A549 (cell line): Measurements from ENCODE around the gene PCDHGC4. TPM values are rescaled to one million over a fixed set of nuclear protein-coding genes. Genes with fewer than 3 reads are reported as not detected.

ENCODE experiments used
- ATAC-seq, 2 experiments: fragments of 200-7000 bp in 1 of 2; fragments of >200 bp in 1 of 2; cut with Nextera tagmentation in 1 of 2; cut with Tn5 transposase in 1 of 2; 3 replicates each; pipeline versions ENCODE4 v1.8.0 to v1.9.1; 2018 to 2020; ENCODE audit warnings: mild to moderate bottlenecking in 1 of 2, moderate library complexity in 1 of 2
- CTCF ChIA-PET: fragments of 300-600 bp; sonication (Branson Sonifier 250); formaldehyde crosslinking; extraction: SDS; loops from one replicate; lab custom pipeline; 2021; ENCODE audit warnings: antibody characterized with exemption, inconsistent platforms; lab: Yijun Ruan, JAX
- POLR2A ChIA-PET: fragments of 350-600 bp; formaldehyde crosslinking; extraction: SDS; loops from one replicate; lab custom pipeline; 2021; ENCODE audit warnings: antibody characterized with exemption, inconsistent platforms; lab: Yijun Ruan, JAX
- DNase-seq, 2 experiments: peaks; one replicate each; pipeline versions ENCODE4 v3.0.0 to v3.0.0-alpha.2; 2011 to 2016; ENCODE audit warnings: low read depth in 1 of 2, low spot score in 1 of 2
- FAIRE-seq: peaks from 2 replicates; lab custom pipeline; 2011; peaks lifted over from hg19 to GRCh38; lab: Jason Lieb, UNC
- H3K27ac ChIP-seq, 2 experiments: fragments of >200 bp; sonication (Bioruptor Twin); formaldehyde crosslinking; 3 replicates each; pipeline ENCODE4 v1.5.1; 2016 to 2017
- H3K4me1 ChIP-seq: fragments of >200 bp; sonication (Bioruptor Twin); formaldehyde crosslinking; 3 replicates; pipeline ENCODE4 v1.6.1; 2016
- H3K4me2 ChIP-seq: fragments of >200 bp; sonication (Bioruptor Twin); formaldehyde crosslinking; 3 replicates; pipeline ENCODE4 v1.6.1; 2016
- H3K4me3 ChIP-seq: fragments of >200 bp; sonication (Bioruptor Twin); formaldehyde crosslinking; 3 replicates; pipeline ENCODE4 v1.5.1; 2016
- H3K9me3 ChIP-seq: fragments of >200 bp; sonication (Bioruptor Twin); formaldehyde crosslinking; 3 replicates; pipeline ENCODE4 v1.6.1; 2016
- CBX8 ChIP-seq: fragments of 200-600 bp; sonication (generic); IDR thresholded peaks from 2 replicates; pipeline ENCODE4 v1.6.1; 2016
- CEBPB ChIP-seq, 2 experiments: fragments of >200 bp in 1 of 2; sonication (Bioruptor Twin) in 1 of 2; formaldehyde crosslinking in 1 of 2; IDR thresholded peaks; 2 replicates each; pipeline ENCODE4 v1.6.1; 2012 to 2016
- CHD2 ChIP-seq: fragments of 150-350 bp; IDR thresholded peaks from 2 replicates; pipeline ENCODE4 v1.6.1; 2014; ENCODE audit warnings: low read length; ENCODE audit not compliant: partially characterized antibody
- EHMT2 ChIP-seq: fragments of 200-600 bp; sonication (generic); IDR thresholded peaks from 2 replicates; pipeline ENCODE4 v1.6.1; 2016; ENCODE audit warnings: antibody characterized with exemption, low read depth, mild to moderate bottlenecking, moderate library complexity
- HEYL ChIP-seq: fragments of 250-450 bp; sonication (Bioruptor Pico); IDR thresholded peaks from 2 replicates; pipeline ENCODE4 v1.8.0; 2021; ENCODE audit warnings: mild to moderate bottlenecking, moderate library complexity
- HOXA7 ChIP-seq: fragments of 250-450 bp; sonication (Bioruptor Pico); IDR thresholded peaks from 2 replicates; pipeline ENCODE4 v1.5.0; 2020; ENCODE audit warnings: mild to moderate bottlenecking, moderate library complexity
- JUN ChIP-seq, 2 experiments: fragments of >200 bp; sonication (Bioruptor Twin); formaldehyde crosslinking; IDR thresholded peaks; 2 replicates in 1 of 2; 3 replicates in 1 of 2; pipeline ENCODE4 v1.6.1; 2016 to 2017
- MAZ ChIP-seq: fragments of 150-350 bp; IDR thresholded peaks from 2 replicates; pipeline ENCODE4 v1.6.1; 2014; ENCODE audit warnings: antibody characterized with exemption, low read depth, low read length, borderline replicate concordance
- POLR2AphosphoS2 ChIP-seq: conservative IDR thresholded peaks from 2 replicates; pipeline ENCODE4 v1.6.1; 2012; ENCODE audit warnings: low read length, improper control_type of control experiment, inconsistent platforms
- RAD21 ChIP-seq, 2 experiments: fragments of >200 bp in 1 of 2; sonication (Bioruptor Twin) in 1 of 2; formaldehyde crosslinking in 1 of 2; IDR thresholded peaks in 1 of 2; conservative IDR thresholded peaks in 1 of 2; 2 replicates in 1 of 2; 3 replicates in 1 of 2; pipeline ENCODE4 v1.6.1; 2012 to 2018; ENCODE audit warnings: inconsistent platforms in 1 of 2
- RARB ChIP-seq: fragments of 250-450 bp; sonication (Bioruptor Pico); IDR thresholded peaks from 2 replicates; pipeline ENCODE4 v1.8.0; 2021; ENCODE audit warnings: mild to moderate bottlenecking, moderate library complexity
- RFX5 ChIP-seq: fragments of 450-650 bp; IDR thresholded peaks from 2 replicates; pipeline ENCODE4 v1.7.1; 2014; ENCODE audit warnings: antibody characterized with exemption, mild to moderate bottlenecking, moderate library complexity
- SMC3 ChIP-seq: fragments of >200 bp; sonication (Bioruptor Twin); formaldehyde crosslinking; IDR thresholded peaks from 3 replicates; pipeline ENCODE4 v1.6.1; 2018; ENCODE audit warnings: inconsistent platforms
- TFCP2L1 ChIP-seq: fragments of 250-450 bp; sonication (Bioruptor Pico); IDR thresholded peaks from 2 replicates; pipeline ENCODE4 v1.5.0; 2021; ENCODE audit warnings: mild to moderate bottlenecking
- ZFP36 ChIP-seq: fragments of 450-650 bp; IDR thresholded peaks from 2 replicates; pipeline ENCODE4 v1.6.1; 2014; ENCODE audit warnings: borderline replicate concordance; ENCODE audit not compliant: partially characterized antibody
- ZSCAN20 ChIP-seq: fragments of 250-450 bp; sonication (Bioruptor Pico); IDR thresholded peaks from 2 replicates; pipeline ENCODE4 v1.8.0; 2022; ENCODE audit warnings: mild to moderate bottlenecking, moderate library complexity
- WGBS: methylation state at CpG from one replicate; pipeline ENCODE4 v1.1.6; 2017; ENCODE audit errors: missing lambda C conversion rate; 5-methylcytosine and 5-hydroxymethylcytosine counted together
- polyA plus RNA-seq, 4 experiments: library from polyadenylated mRNA; depleted of rRNA in 3 of 4; stranded (reverse); fragments of >200 nt; fragmentation: RNase III in 1 of 4; extraction: RNeasy Plus Mini Kit Qiagen cat#74134 plus additional on column Dnase treatment in 1 of 4; gene quantifications; 2 replicates in 3 of 4; 3 replicates in 1 of 4; pipeline ENCODE4 v1.2.3, GENCODE V29; 2011 to 2017
- TF ChIP-seq, protein P1 (sequence below): fragments of 250-450 bp; sonication (Bioruptor Pico); IDR thresholded peaks from 2 replicates; pipeline ENCODE4 v1.5.0; 2020; ENCODE audit warnings: low read depth, mild to moderate bottlenecking, moderate library complexity
- TF ChIP-seq, protein P2 (sequence below): fragments of >200 bp; sonication (Bioruptor Twin); formaldehyde crosslinking; IDR thresholded peaks from 2 replicates; pipeline ENCODE4 v1.6.1; 2016
- TF ChIP-seq, protein P3 (sequence below): fragments of 450-650 bp; IDR thresholded peaks from 2 replicates; pipeline ENCODE4 v1.6.1; 2014; ENCODE audit warnings: antibody characterized with exemption
- TF ChIP-seq, protein P4 (sequence below): fragments of 200-600 bp; sonication (generic); IDR thresholded peaks from 2 replicates; pipeline ENCODE4 v1.6.1; 2016; ENCODE audit warnings: antibody characterized with exemption, mild to moderate bottlenecking, moderate library complexity
- TF ChIP-seq, protein P5 (sequence below): fragments of >200 bp; sonication (Bioruptor Twin); formaldehyde crosslinking; IDR thresholded peaks from 3 replicates; pipeline ENCODE4 v1.5.1; 2016

Gene PCDHGC4
- polyA plus RNA-seq, 2 of the 4 experiments (the other 2 are of a cell fraction), result 0.06 TPM; not detected in 1

DNA sequence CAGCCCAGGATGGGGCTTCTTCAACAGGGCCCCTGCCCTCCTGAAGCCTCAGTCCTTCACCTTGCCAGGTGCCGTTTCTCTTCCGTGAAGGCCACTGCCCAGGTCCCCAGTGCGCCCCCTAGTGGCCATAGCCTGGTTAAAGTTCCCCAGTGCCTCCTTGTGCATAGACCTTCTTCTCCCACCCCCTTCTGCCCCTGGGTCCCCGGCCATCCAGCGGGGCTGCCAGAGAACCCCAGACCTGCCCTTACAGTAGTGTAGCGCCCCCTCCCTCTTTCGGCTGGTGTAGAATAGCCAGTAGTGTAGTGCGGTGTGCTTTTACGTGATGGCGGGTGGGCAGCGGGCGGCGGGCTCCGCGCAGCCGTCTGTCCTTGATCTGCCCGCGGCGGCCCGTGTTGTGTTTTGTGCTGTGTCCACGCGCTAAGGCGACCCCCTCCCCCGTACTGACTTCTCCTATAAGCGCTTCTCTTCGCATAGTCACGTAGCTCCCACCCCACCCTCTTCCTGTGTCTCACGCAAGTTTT is 27.6 kb downstream of the PCDHGC4 start:
- ATAC-seq (peak in 1 of 2 experiments; percentile 75; a peak in 3 of 6 replicates), FAIRE-seq (no peak), DNase-seq (peak; percentile 62 to 63)
- H3K4me1 ChIP-seq, result no peaks in the 10 kb centered on the region
- no peak for TF ChIP-seq CHD2
- no peak for TF ChIP-seq TFCP2L1 (CRISPR knock-in tag)
- peak; percentile 20 to 42; a peak in 3 of 5 replicates for TF ChIP-seq RAD21 (conservative IDR thresholded peaks at IDR 0.05 in 1 of 2, IDR thresholded peaks at IDR 0.05 in 1 of 2)
- TF ChIP-seq, protein P1, sequence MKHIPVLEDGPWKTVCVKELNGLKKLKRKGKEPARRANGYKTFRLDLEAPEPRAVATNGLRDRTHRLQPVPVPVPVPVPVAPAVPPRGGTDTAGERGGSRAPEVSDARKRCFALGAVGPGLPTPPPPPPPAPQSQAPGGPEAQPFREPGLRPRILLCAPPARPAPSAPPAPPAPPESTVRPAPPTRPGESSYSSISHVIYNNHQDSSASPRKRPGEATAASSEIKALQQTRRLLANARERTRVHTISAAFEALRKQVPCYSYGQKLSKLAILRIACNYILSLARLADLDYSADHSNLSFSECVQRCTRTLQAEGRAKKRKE, result no peak
- TF ChIP-seq, protein P2, sequence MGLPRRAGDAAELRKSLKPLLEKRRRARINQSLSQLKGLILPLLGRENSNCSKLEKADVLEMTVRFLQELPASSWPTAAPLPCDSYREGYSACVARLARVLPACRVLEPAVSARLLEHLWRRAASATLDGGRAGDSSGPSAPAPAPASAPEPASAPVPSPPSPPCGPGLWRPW, result no peak
- no peak for TF ChIP-seq CBX8
- TF ChIP-seq POLR2AphosphoS2, result no peak
- no peak for TF ChIP-seq EHMT2
- TF ChIP-seq, protein P3, sequence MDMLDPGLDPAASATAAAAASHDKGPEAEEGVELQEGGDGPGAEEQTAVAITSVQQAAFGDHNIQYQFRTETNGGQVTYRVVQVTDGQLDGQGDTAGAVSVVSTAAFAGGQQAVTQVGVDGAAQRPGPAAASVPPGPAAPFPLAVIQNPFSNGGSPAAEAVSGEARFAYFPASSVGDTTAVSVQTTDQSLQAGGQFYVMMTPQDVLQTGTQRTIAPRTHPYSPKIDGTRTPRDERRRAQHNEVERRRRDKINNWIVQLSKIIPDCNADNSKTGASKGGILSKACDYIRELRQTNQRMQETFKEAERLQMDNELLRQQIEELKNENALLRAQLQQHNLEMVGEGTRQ, result no peak
- TF ChIP-seq HOXA7, result no peak
- no peak for TF ChIP-seq ZFP36
- TF ChIP-seq, protein P4, sequence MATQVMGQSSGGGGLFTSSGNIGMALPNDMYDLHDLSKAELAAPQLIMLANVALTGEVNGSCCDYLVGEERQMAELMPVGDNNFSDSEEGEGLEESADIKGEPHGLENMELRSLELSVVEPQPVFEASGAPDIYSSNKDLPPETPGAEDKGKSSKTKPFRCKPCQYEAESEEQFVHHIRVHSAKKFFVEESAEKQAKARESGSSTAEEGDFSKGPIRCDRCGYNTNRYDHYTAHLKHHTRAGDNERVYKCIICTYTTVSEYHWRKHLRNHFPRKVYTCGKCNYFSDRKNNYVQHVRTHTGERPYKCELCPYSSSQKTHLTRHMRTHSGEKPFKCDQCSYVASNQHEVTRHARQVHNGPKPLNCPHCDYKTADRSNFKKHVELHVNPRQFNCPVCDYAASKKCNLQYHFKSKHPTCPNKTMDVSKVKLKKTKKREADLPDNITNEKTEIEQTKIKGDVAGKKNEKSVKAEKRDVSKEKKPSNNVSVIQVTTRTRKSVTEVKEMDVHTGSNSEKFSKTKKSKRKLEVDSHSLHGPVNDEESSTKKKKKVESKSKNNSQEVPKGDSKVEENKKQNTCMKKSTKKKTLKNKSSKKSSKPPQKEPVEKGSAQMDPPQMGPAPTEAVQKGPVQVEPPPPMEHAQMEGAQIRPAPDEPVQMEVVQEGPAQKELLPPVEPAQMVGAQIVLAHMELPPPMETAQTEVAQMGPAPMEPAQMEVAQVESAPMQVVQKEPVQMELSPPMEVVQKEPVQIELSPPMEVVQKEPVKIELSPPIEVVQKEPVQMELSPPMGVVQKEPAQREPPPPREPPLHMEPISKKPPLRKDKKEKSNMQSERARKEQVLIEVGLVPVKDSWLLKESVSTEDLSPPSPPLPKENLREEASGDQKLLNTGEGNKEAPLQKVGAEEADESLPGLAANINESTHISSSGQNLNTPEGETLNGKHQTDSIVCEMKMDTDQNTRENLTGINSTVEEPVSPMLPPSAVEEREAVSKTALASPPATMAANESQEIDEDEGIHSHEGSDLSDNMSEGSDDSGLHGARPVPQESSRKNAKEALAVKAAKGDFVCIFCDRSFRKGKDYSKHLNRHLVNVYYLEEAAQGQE, result no peak
- no peak for TF ChIP-seq JUN (IDR thresholded peaks at IDR 0.05)
- TF ChIP-seq CEBPB (IDR thresholded peaks at IDR 0.05), result no peak
- no peak for TF ChIP-seq MAZ
- TF ChIP-seq RARB (CRISPR knock-in tag), result no peak
- no peak for TF ChIP-seq ZSCAN20
- TF ChIP-seq, protein P5, sequence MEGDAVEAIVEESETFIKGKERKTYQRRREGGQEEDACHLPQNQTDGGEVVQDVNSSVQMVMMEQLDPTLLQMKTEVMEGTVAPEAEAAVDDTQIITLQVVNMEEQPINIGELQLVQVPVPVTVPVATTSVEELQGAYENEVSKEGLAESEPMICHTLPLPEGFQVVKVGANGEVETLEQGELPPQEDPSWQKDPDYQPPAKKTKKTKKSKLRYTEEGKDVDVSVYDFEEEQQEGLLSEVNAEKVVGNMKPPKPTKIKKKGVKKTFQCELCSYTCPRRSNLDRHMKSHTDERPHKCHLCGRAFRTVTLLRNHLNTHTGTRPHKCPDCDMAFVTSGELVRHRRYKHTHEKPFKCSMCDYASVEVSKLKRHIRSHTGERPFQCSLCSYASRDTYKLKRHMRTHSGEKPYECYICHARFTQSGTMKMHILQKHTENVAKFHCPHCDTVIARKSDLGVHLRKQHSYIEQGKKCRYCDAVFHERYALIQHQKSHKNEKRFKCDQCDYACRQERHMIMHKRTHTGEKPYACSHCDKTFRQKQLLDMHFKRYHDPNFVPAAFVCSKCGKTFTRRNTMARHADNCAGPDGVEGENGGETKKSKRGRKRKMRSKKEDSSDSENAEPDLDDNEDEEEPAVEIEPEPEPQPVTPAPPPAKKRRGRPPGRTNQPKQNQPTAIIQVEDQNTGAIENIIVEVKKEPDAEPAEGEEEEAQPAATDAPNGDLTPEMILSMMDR, result peak; percentile 65
- peak; percentile 52 for TF ChIP-seq SMC3
- TF ChIP-seq RFX5, result no peak
- no peak for TF ChIP-seq HEYL (CRISPR knock-in tag)
- no peak overlapping the region for H3K4me2 ChIP-seq
- 78% methylated on average over 26 of the region's 28 CpGs for whole genome bisulfite sequencing
- no peak overlapping the region for H3K27ac ChIP-seq
- CTCF ChIA-PET, result interaction anchor here (0.9 to 15.1 kb wide), 13 partner anchors 9 to 428 kb away, joined by 3 to 163 read pairs (median 5); partner anchors contain the start of genes PCDHGA10, PCDHGA2, PCDHGA5 and PCDHGA7
- H3K9me3 ChIP-seq, result no peaks in the 10 kb centered on the region
- POLR2A ChIA-PET, result no interaction called here
- H3K4me3 ChIP-seq, result no peak overlapping the region
